Islet precursor cell (in vitro differentiated cells): ENCODE data around the gene HLCS.

Experiments
- DNase-seq: peaks from one replicate; pipeline ENCODE4 v3.0.0-alpha.2; 2018

HLCS gene

GRCh38 chr21:36914244-36915013, 52.0 kb downstream of the HLCS start:
- no peak for DNase-seq

- DNase-seq: no peak
Measured at GRCh38 chr21:36913247-36914169, 53.0 kb downstream of the HLCS start.

GRCh38 chr21:36910581-36911307, 55.7 kb downstream of the HLCS start:
- no peak for DNase-seq

- no peak for DNase-seq
Measured at GRCh38 chr21:36909901-36910561, 56.4 kb downstream of the HLCS start.

GRCh38 chr21:36909423-36909822, 57.0 kb downstream of the HLCS start:
- no peak for DNase-seq

- DNase-seq: no peak
Measured at GRCh38 chr21:36908260-36908908, 58.1 kb downstream of the HLCS start.

GRCh38 chr21:36904093-36904666, 62.3 kb downstream of the HLCS start:
- no peak for DNase-seq

- no peak for DNase-seq
Measured at GRCh38 chr21:36902793-36903192, 63.7 kb downstream of the HLCS start.

- DNase-seq: no peak
Measured at GRCh38 chr21:36902331-36902730, 64.1 kb downstream of the HLCS start.

GRCh38 chr21:36901575-36901974, 64.9 kb downstream of the HLCS start:
- no peak for DNase-seq

GRCh38 chr21:36893581-36893980, 72.9 kb downstream of the HLCS start:
- DNase-seq: no peak

GRCh38 chr21:36892201-36892600, 74.3 kb downstream of the HLCS start:
- no peak for DNase-seq

GRCh38 chr21:36891692-36892091, 74.8 kb downstream of the HLCS start:
- no peak for DNase-seq

- no peak for DNase-seq
Measured at GRCh38 chr21:36891121-36891520, 75.3 kb downstream of the HLCS start.

- DNase-seq: no peak
Measured at GRCh38 chr21:36890086-36890485, 76.4 kb downstream of the HLCS start.

GRCh38 chr21:36889401-36889800, 77.1 kb downstream of the HLCS start:
- DNase-seq: no peak

GRCh38 chr21:36888466-36888865, 78.0 kb downstream of the HLCS start:
- DNase-seq: no peak

- no peak for DNase-seq
Measured at GRCh38 chr21:36887963-36888362, 78.5 kb downstream of the HLCS start.

- no peak for DNase-seq
Measured at GRCh38 chr21:36883532-36884486, 82.7 kb downstream of the HLCS start.

- DNase-seq: no peak
Measured at GRCh38 chr21:36882776-36883175, 83.7 kb downstream of the HLCS start.

- no peak for DNase-seq
Measured at GRCh38 chr21:36881228-36881627, 85.2 kb downstream of the HLCS start.
